ENCODE data around the gene HERC2. TPM values are rescaled to one million over a fixed set of nuclear protein-coding genes. Genes with fewer than 3 reads are reported as not detected.

Gene HERC2
- total RNA-seq, 3 donors from 2014 or later (not counting 1 experiment from before 2014, with no cell fraction given): 54.2 to 64.0 (median 63.9) TPM

- no peak for ATAC-seq
- WGBS (ENCODE audit: insufficient coverage): 80% methylated on average over 1 of the region's 3 CpGs
- peaks cover 2 to 9% of the 10 kb centered on the region in 2 donors for H3K9me3 Mint-ChIP-seq
Measured at GRCh38 chr15:28066231-28066630, 255.7 kb downstream of the HERC2 start.

More at GRCh38 chr15:28066231-28066630, 255.7 kb downstream of the HERC2 start:
- intact Hi-C loops (cut with micrococcal nuclease): no loop called here
- TF ChIP-seq CTCF (IDR thresholded peaks at IDR 0.05): no peak
- H3K27ac Mint-ChIP-seq: no peak overlapping the region
- peaks cover 18% of the 10 kb centered on the region for H3K36me3 Mint-ChIP-seq
- no peak overlapping the region for H3K4me3 Mint-ChIP-seq
- Histone ChIP-seq H3K36me3 (ENCODE audit: control insufficient read depth, insufficient read depth, low read length) (no peaks in the 10 kb centered on the region), H3K4me3 (ENCODE audit: low read length) (no peak overlapping the region), H3K4me1 (ENCODE audit: control insufficient read depth, insufficient read depth, low read length) (no peaks in the 10 kb centered on the region), H3K27me3 (ENCODE audit: control insufficient read depth, insufficient read depth, low read length) (no peaks in the 10 kb centered on the region), H3K9me3 (ENCODE audit: control insufficient read depth, insufficient read depth, low read length) (no peaks in the 10 kb centered on the region), H3K27ac (ENCODE audit: low read length) (no peak overlapping the region)
- H3K4me1 Mint-ChIP-seq: no peaks in the 10 kb centered on the region
- no peak for DNase-seq
- H3K27me3 Mint-ChIP-seq (ENCODE audit: low read depth in 2 of 2): peaks cover 12 to 41% of the 10 kb centered on the region in 2 donors

Other genes with a start within 250 kb of the HERC2 start
- gene OCA2, start 222.9 kb downstream of the HERC2 start, total RNA-seq: 1 to 10 TPM in 1 of 3 donors, under 1 TPM in 2; 0.35 to 1.5 (median 0.56) TPM
- not detected for gene GOLGA6L24, start 35.9 kb upstream of the HERC2 start, total RNA-seq
- gene GOLGA8F, start 56.5 kb upstream of the HERC2 start, total RNA-seq: not detected
- under 1 TPM in 2 of 3 donors, not detected in 1; 0.09 to 0.11 TPM for gene GOLGA8G, start 210.8 kb upstream of the HERC2 start, total RNA-seq
- not detected for gene GOLGA6L25, start 231.4 kb upstream of the HERC2 start, total RNA-seq